Erythroblast (primary cell): ENCODE data around the gene STX8.

Experiments used
- DNase-seq, 2 experiments: peaks; one replicate each; lab custom pipeline; 2025; lab: John Stamatoyannopoulos, UW
- GATA1 ChIP-seq: IDR thresholded peaks from 2 replicates; pipeline ENCODE4 v1.6.1; 2011; ENCODE audit warnings: low read depth, mild to moderate bottlenecking, control low read depth, low read length, moderate library complexity
- POLR2A ChIP-seq: IDR thresholded peaks from 2 replicates; pipeline ENCODE4 v1.6.1; 2011; ENCODE audit warnings: mild to moderate bottlenecking, low read length

The STX8 gene

DNA sequence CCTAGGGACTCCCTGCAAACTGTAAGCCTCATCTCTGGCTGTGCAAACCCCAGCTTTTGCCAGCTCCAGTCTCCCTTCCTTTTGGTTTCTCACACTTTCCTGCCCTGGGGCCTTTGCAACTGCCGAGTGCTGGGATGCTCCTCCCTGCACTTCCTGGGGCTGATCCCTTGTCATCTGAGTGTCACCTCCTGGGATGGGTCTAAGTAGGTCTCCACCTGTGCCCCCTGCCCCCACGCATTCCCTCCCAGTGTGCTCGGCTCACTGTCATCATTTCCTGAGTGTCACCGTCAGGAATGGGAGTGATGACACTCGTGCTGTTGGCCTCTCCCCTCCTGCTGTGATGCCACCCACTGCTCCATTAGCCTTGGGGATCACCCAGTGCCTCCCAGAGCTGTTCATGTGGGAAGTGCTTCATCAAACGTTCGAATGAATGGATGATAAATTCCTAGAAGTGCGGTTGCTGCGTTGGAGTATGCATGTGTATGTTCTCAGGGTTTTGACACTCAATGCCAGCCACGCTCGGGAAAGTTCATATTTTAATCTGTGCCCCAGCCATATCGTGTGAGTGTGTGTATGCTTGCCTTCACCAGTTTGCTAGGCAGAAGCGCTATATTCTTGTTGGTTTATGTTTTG lies 364.4 kb downstream of the STX8 start:
- DNase-seq, result no peak
- TF ChIP-seq POLR2A (no peak), GATA1 (no peak)

DNA sequence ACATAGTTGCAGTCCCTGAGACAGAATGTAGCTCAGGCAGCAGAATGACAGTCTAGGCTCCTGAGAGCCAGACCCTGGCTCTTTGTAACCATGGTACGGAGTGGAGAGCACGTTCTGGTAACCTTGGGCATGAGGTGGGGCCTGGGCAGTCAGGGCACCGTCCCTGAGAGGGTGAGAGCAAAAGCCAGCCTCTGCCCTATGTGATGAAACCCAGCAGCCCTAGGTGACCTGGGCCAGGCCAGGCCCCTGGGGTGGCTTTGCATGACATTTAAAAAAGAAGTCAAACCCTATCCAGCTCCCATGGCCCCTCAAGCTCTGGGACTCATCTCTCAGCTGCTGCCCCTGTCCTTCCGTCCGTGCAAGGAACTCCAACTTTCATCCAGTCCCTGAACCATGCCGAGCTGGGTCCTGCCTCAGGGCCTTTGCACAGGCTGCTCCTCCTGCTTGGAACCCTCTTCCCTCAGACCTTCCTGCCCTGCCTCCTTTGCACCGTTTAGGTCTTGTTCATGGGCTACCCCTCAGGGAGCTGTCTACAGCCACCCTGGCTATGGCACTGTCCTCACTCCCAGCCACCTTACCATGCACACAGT lies 365.7 kb downstream of the STX8 start:
- no peak for DNase-seq
- TF ChIP-seq GATA1, result no peak
- no peak for TF ChIP-seq POLR2A

DNA sequence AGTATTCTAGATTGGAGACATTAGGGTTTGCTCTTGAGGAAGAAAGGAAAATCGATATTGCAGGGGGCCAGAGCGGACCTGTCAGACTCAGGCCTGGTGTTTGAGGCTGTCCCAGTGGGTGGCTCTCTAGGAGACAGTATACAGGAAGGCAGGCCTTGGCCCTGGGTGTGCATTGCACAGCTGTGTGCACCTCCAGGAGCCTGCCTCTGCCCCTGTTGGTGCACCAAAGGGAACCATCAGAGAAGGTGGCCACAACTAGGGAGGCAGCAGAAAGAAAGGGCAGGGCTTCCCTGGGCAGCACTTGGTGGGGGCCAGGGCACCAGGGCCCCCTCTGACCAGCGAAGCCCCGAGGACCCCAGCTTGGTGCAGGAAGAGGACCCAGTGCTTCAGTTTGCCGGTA lies 366.3 kb downstream of the STX8 start:
- no peak for DNase-seq
- TF ChIP-seq GATA1 (no peak), POLR2A (no peak)

DNA sequence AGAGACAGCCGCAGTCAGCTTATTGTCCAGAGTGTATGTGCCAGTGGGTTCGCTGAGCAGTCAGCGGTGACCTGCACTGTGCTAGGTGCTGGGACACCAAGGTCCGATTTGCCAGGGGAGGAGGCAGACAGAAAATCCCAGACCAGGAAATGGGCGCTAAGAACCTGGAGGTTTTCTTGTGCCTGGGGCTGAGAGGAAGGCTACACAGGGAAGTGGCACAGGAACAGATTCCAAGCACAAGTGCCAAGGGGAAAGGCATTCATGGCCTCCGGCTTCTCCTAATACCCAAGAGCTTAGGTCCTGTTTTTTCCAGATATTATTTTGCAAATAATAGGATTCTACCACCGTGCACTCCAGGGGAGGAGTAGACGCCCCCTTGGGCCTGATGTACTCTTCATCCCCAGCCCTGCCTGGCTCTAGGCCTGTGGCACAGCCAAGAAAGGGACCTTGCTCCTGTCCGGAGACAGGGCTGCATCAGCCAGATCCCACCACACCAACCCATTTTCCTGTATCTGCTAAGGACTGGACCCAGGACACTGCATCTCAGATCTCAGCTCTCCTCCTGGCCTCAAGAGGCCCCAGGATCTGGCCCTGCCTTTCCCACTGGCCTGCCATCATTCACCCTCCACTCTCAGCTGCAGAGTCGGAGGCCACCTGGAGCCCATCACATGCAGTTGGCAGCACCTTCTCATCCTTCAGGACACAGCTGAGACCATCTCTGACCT lies 367.1 kb downstream of the STX8 start:
- TF ChIP-seq POLR2A (no peak), GATA1 (no peak)
- DNase-seq, result no peak

DNA sequence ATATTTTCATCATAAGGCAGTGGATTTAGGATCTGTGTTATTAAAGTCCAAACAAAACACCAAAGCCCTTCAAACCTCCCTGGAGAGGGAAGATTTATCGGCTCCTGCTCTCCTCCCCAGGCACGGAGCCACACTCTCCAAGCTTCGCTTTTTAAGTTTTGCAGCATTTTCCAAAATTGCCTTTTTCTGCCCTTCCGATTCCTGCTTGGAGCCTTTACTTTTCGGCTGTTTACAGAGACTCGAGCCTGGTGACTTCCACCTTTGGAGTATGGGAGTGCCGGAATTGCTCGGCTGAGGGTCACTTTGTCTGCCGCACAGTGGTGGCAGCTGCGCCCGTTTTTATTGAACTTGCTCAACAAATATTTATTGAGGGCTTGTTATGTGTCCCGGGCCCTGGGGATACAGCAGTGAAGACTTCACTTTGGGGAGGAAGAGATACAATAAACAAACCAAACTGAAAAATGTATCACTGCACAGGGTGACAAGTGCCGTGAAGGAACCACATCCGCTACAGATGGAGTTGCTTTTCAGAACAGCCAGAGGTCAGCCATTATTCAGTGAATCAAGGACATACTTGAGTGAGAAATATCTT lies 368.8 kb downstream of the STX8 start:
- no peak for DNase-seq
- TF ChIP-seq GATA1 (no peak), POLR2A (no peak)

DNA sequence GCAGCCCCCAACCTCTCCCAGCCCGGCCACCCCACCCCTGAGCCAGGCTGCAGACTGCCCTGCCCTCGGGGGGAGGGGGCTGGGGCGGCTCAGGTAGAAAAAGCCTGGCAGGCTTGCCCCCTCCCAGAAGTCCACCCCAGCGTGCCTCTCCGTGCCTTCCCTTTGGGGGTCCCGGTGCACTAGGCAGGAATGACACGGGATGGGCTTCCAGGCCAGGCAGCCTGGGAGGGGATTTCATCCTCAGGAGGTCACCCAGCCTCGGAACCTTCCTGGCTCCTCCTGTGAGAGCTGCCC lies 369.3 kb downstream of the STX8 start:
- TF ChIP-seq GATA1 (no peak), POLR2A (no peak)
- no peak for DNase-seq

DNA sequence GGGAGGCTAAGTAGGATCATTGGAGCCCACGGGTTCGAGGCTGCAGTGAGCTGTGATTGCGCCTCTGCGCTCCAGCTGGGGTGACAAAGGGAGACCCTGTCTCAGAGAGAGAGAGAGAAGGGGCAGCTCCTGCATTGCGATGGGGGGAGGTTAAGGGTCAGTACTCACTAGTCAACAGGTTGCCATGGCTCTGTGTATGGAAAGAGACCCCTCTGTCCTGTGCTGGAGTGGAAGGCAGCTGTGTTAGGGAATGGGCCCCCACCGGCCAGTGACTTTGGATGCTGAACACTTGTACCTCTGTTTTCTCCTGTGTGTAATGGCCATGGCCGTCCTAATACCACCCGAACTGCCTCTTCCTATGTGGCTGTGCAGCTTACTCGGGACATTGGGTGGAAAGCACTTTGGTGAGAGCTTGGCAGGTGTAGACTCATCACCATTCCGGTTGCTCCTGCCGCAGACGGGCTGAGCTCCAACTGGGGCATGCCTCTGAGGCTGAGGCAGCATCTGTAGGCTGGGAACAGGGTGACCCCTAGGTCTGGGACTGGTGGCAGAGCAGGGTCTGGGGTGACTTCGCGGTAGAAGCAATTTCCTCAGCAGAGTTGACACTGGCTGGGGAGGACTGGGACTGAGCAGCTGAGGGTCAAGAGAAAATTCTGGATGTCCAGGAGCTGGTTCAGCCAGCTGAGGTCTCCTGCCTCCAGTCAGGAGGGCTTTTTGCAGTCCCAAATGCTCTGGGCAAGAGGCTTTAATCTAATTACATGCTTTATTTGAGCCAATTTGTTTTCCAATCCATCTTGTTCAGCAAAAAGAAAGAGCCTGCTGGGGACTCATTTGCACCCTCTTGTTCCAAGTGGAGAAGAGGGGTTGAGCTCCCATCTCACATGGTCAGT lies 369.9 kb downstream of the STX8 start:
- no peak for TF ChIP-seq GATA1
- TF ChIP-seq POLR2A, result no peak
- no peak for DNase-seq

DNA sequence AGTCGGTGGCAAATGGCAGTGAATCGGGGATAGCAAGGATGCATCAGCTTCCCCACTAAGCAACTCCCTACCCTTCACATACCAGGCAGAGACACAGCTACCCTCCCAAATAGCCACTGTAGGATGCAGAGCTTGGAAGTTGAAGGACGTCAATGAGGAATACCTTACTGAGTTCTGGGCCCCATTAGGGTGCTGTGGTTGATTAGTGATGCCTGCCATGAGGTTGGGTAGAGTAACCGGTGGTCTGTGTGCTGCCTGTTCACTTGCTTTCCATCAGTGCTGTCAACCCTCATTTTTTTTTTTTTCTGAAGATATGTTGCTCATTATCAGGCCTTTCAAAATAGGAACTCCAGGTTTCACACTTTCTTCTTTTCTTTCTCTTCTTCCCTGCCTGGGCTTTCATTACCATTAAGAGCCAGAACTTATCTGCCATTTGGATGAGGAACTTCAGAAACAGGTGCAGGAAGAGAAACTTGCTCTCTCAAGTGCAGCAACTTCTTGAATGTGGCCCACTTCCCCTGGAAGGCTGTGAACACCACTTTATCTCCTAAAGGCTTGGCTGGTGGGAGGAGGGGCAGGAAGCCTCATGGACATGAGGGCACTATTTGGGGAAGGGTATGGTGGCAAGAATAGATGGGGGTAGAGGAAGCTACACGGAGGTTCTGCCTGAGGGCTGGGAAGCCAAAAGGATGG lies 370.8 kb downstream of the STX8 start:
- DNase-seq, result no peak
- TF ChIP-seq GATA1, result no peak
- TF ChIP-seq POLR2A, result no peak

DNA sequence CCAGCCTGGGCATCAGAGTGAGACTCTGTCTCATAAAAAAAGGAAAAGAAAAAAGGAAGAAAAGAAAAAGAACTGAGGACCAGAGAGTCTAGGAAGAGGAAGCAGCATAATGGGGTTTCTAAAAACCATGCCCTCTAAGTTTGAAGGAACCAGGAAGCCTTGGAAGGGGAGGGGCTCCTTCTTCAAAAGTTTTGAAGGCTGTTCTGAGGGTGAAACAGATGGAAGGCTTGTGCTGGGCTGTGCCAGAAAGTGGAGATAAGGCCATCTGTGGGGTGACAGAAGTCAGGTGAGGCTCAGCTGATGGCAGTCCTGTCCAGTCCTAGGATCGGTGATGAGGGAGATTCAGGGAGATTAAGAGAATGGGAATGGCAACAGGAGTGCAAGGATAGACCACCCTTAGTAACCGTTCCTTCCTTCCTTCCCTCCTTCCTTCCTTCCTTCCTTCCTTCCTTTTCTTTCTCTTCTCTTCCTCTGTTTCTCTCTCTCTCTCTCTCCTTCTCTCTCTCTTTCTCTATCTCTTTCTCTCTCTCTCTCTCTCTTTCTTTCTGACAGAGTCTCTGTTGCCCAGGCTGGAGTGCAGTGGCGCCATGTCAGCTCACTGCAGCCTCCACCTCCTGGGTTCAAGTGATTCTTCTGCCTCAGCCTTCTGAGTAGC lies 371.7 kb downstream of the STX8 start:
- no peak for TF ChIP-seq POLR2A
- TF ChIP-seq GATA1, result no peak
- DNase-seq, result no peak

DNA sequence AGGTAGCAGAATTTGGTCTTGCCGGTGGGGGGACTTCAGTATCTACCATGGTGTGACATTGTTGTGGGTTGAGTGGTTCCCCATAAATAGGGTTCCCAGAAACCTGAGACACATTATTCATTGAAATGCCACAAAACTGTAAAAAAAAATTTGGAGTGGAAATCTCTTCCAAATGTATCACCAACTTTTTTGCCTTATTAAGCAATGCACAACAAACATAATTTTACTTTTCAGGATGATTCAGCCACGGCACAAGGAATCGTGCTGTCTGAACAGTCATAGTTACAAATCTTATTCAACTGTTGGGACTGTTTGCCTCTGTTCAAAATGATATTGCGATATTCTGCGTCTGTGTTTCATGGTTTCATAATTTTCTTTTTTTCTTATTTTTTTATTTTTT lies 373.1 kb downstream of the STX8 start:
- no peak for DNase-seq
- no peak for TF ChIP-seq GATA1
- TF ChIP-seq POLR2A, result no peak

DNA sequence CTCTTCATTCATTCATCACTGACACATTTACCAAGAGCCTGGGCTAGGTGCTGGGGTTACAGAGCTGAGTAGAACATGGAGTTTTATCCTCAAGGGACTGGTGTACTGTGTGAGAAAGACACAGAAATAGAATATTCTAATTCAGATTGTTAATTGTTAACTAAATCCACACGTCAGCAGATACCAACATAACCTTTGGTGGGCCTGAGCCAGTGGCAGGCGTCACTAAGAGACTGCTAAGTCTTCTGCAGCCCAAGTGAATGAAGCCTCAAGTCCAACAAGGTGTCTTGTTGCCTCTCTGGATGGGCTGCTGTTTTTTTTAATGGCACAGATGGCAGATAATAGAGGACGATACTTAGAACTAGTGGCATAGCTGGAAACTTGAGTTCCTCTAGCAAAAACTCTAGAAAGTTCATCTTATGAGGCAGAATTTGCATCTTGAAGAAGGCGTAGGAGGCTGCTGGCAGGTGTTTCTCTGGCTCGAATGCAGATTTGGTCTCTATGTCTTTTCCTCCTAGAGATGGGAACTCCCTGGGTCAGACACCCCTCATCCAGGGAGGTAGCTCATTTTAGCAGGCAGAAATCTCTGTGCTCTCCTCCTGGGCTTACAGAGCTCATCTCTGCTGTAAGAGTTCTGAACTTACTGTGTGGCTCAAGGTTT lies 374.8 kb downstream of the STX8 start:
- no peak for DNase-seq
- TF ChIP-seq GATA1 (no peak), POLR2A (no peak)
